Activated T-helper 17 cell treated with anti-CD3 and anti-CD28 coated beads, Interleukin-2, amount 50 U/mL, for 72 hours (primary cell): ENCODE results near the gene SCARB1. TPM values are rescaled to one million over a fixed set of nuclear protein-coding genes. Genes with fewer than 3 reads are reported as not detected.
"Not testable (repeated sequence)": the region's sequence is repeated elsewhere in the genome, so short reads cannot be mapped to it uniquely, and the experiment has no call there.

Experiments used
- ATAC-seq: fragments of 150-1000 bp; cut with Tn5 transposase; replicated peaks from 2 replicates; pipeline ENCODE4 v1.10.0; 2021; ENCODE audit warnings: mild to moderate bottlenecking, moderate library complexity
- H3K27ac Mint-ChIP-seq: one replicate; pipeline ENCODE4 v1.8.0; 2022; ENCODE audit warnings: mixed read lengths
- H3K27me3 Mint-ChIP-seq: one replicate; pipeline ENCODE4 v1.8.0; 2022; ENCODE audit warnings: mixed read lengths
- H3K36me3 Mint-ChIP-seq: one replicate; pipeline ENCODE4 v1.8.0; 2022; ENCODE audit warnings: low read depth, mild to moderate bottlenecking, mixed read lengths
- H3K4me1 Mint-ChIP-seq: one replicate; pipeline ENCODE4 v1.8.0; 2022; ENCODE audit warnings: mixed read lengths
- H3K4me3 Mint-ChIP-seq: one replicate; pipeline ENCODE4 v1.8.0; 2022; ENCODE audit warnings: mild to moderate bottlenecking, mixed read lengths
- H3K9me3 Mint-ChIP-seq: one replicate; pipeline ENCODE4 v1.8.0; 2022; ENCODE audit warnings: mixed read lengths
- total RNA-seq, 2 donors: library from RNA; stranded (reverse); gene quantifications; one replicate each; pipeline ENCODE4 v1.2.3, GENCODE V29; 2022

The SCARB1 gene
- total RNA-seq, 2 donors from 2014 or later, result 17.9 to 20.9 TPM

- Mint-ChIP-seq H3K9me3 (no peaks in the 10 kb centered on the region), H3K4me3 (no peak overlapping the region), H3K4me1 (peaks cover 11% of the 10 kb centered on the region), H3K36me3 (peaks cover 13% of the 10 kb centered on the region), H3K27me3 (no peaks in the 10 kb centered on the region), H3K27ac (peak overlapping the region; percentile 6)
- ATAC-seq, result no peak
Observed at GRCh38 chr12:124896461-124896860, 32.8 kb upstream of the SCARB1 start.

- Mint-ChIP-seq H3K27ac (no peak overlapping the region), H3K36me3 (peaks cover 19% of the 10 kb centered on the region), H3K9me3 (no peaks in the 10 kb centered on the region), H3K4me3 (no peak overlapping the region), H3K4me1 (peaks cover 9% of the 10 kb centered on the region), H3K27me3 (no peaks in the 10 kb centered on the region)
- ATAC-seq, result peak; percentile 84
Observed at GRCh38 chr12:124893792-124894516, 30.3 kb upstream of the SCARB1 start.

GRCh38 chr12:124888260-124888659 is 24.6 kb upstream of the SCARB1 start:
- H3K27ac Mint-ChIP-seq, result no peak overlapping the region
- no peak overlapping the region for H3K4me3 Mint-ChIP-seq
- no peaks in the 10 kb centered on the region for H3K9me3 Mint-ChIP-seq
- no peaks in the 10 kb centered on the region for H3K27me3 Mint-ChIP-seq
- no peaks in the 10 kb centered on the region for H3K4me1 Mint-ChIP-seq
- peaks cover 6% of the 10 kb centered on the region for H3K36me3 Mint-ChIP-seq
- ATAC-seq, result no peak

GRCh38 chr12:124887766-124888165 is 24.1 kb upstream of the SCARB1 start:
- not testable (repeated sequence) for H3K27ac Mint-ChIP-seq, H3K27me3 Mint-ChIP-seq, ATAC-seq, H3K9me3 Mint-ChIP-seq, H3K4me1 Mint-ChIP-seq, H3K36me3 Mint-ChIP-seq, H3K4me3 Mint-ChIP-seq

- Mint-ChIP-seq H3K9me3 (no peaks in the 10 kb centered on the region), H3K27ac (no peak overlapping the region), H3K36me3 (peaks cover under 1% of the 10 kb centered on the region), H3K4me1 (peaks cover 4% of the 10 kb centered on the region), H3K4me3 (no peak overlapping the region), H3K27me3 (no peaks in the 10 kb centered on the region)
- no peak for ATAC-seq
Observed at GRCh38 chr12:124884587-124885438, 21.1 kb upstream of the SCARB1 start.

- ATAC-seq, result peak; percentile 30
- Mint-ChIP-seq H3K4me1 (peaks cover 4% of the 10 kb centered on the region), H3K9me3 (no peaks in the 10 kb centered on the region), H3K4me3 (no peak overlapping the region), H3K27me3 (no peaks in the 10 kb centered on the region), H3K27ac (peak overlapping the region; percentile 59), H3K36me3 (no peaks in the 10 kb centered on the region)
Observed at GRCh38 chr12:124883263-124884130, 19.8 kb upstream of the SCARB1 start.

- Mint-ChIP-seq H3K4me1 (peaks cover 4% of the 10 kb centered on the region), H3K27ac (peak overlapping the region; percentile 73), H3K27me3 (no peaks in the 10 kb centered on the region), H3K4me3 (no peak overlapping the region), H3K36me3 (no peaks in the 10 kb centered on the region), H3K9me3 (no peaks in the 10 kb centered on the region)
- ATAC-seq, result peak; percentile 27
Observed at GRCh38 chr12:124881123-124881522, 17.5 kb upstream of the SCARB1 start.

- not testable (repeated sequence) for H3K36me3 Mint-ChIP-seq, H3K4me1 Mint-ChIP-seq, H3K4me3 Mint-ChIP-seq, H3K27me3 Mint-ChIP-seq, H3K27ac Mint-ChIP-seq, H3K9me3 Mint-ChIP-seq
- peak; percentile 46 for ATAC-seq
Observed at GRCh38 chr12:124880335-124880734, 16.7 kb upstream of the SCARB1 start.

- no peak for ATAC-seq
- no peaks in the 10 kb centered on the region for H3K27me3 Mint-ChIP-seq
Observed at GRCh38 chr12:124878795-124879516, 15.3 kb upstream of the SCARB1 start.

GRCh38 chr12:124877423-124877822 is 13.8 kb upstream of the SCARB1 start:
- ATAC-seq, result no peak
- Mint-ChIP-seq H3K4me3 (no peak overlapping the region), H3K36me3 (no peaks in the 10 kb centered on the region), H3K27me3 (no peaks in the 10 kb centered on the region), H3K9me3 (no peaks in the 10 kb centered on the region), H3K4me1 (peaks cover 4% of the 10 kb centered on the region), H3K27ac (no peak overlapping the region)

More at GRCh38 chr12:124878795-124879516, 15.3 kb upstream of the SCARB1 start:
- Mint-ChIP-seq H3K9me3 (no peaks in the 10 kb centered on the region), H3K4me3 (no peak overlapping the region), H3K27ac (no peak overlapping the region), H3K4me1 (peaks cover 4% of the 10 kb centered on the region), H3K36me3 (no peaks in the 10 kb centered on the region)

GRCh38 chr12:124876171-124876570 is 12.5 kb upstream of the SCARB1 start:
- H3K27me3 Mint-ChIP-seq, result no peaks in the 10 kb centered on the region
- H3K4me3 Mint-ChIP-seq, result no peak overlapping the region
- no peaks in the 10 kb centered on the region for H3K9me3 Mint-ChIP-seq
- H3K4me1 Mint-ChIP-seq, result no peaks in the 10 kb centered on the region
- no peaks in the 10 kb centered on the region for H3K36me3 Mint-ChIP-seq
- H3K27ac Mint-ChIP-seq, result no peak overlapping the region
- ATAC-seq, result no peak

- ATAC-seq, result no peak
- Mint-ChIP-seq H3K36me3 (no peaks in the 10 kb centered on the region), H3K27me3 (no peaks in the 10 kb centered on the region), H3K4me3 (no peak overlapping the region), H3K4me1 (no peaks in the 10 kb centered on the region), H3K27ac (no peak overlapping the region), H3K9me3 (no peaks in the 10 kb centered on the region)
Observed at GRCh38 chr12:124875803-124876132, 12.1 kb upstream of the SCARB1 start.

- H3K27me3 Mint-ChIP-seq, result no peaks in the 10 kb centered on the region
- no peak overlapping the region for H3K4me3 Mint-ChIP-seq
- no peaks in the 10 kb centered on the region for H3K36me3 Mint-ChIP-seq
- ATAC-seq, result no peak
- no peaks in the 10 kb centered on the region for H3K4me1 Mint-ChIP-seq
- no peak overlapping the region for H3K27ac Mint-ChIP-seq
- no peaks in the 10 kb centered on the region for H3K9me3 Mint-ChIP-seq
Observed at GRCh38 chr12:124874988-124875802, 11.5 kb upstream of the SCARB1 start.
